ENCODE data around the gene KIF7. TPM values are rescaled to one million over a fixed set of nuclear protein-coding genes. Genes with fewer than 3 reads are reported as not detected.

Gene KIF7
- polyA plus RNA-seq, 3 donors: not detected

DNA sequence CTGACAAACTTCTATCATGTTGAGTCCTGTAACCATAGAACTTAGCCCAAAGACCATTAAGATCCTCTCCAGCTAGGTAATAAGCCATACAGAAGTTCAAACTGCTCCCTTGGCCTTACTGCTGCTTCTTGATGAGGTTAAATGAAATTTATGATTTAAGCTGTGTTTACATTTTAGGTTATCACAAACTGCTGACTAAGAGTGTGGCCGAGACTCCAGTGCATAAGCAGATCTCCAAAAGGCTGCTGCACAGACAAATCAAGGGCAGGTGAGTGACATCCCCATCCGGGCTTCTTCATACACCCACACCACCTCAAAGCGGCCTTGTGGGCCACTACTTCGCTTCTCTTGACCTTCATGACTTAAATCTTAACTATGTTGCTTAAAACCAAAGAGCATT, 39.0 kb downstream of the KIF7 start:
- DNase-seq: no peak
- no peak overlapping the region for H3K27ac Mint-ChIP-seq
- Histone ChIP-seq H3K27me3 (ENCODE audit: control insufficient read depth in 2 of 2, insufficient read depth in 2 of 2, low read length in 2 of 2) (no peaks in the 10 kb centered on the region), H2AFZ (ENCODE audit: insufficient read depth, low read depth, low read length, poor library complexity, severe bottlenecking) (no peak overlapping the region), H3K4me2 (replicated peaks; ENCODE audit: extremely low read depth, low read length, poor library complexity, severe bottlenecking) (no peak overlapping the region), H4K20me1 (ENCODE audit: insufficient read depth, low read length) (no peaks in the 10 kb centered on the region), H3K27ac (ENCODE audit: low read depth in 1 of 2, low read length in 2 of 2) (no peak overlapping the region), H3K9me3 (replicated peaks in 1 of 2; ENCODE audit: control insufficient read depth in 1 of 2, insufficient read depth in 1 of 2, low read length in 2 of 2) (peaks cover 4 to 17% of the 10 kb centered on the region in 2 donors), H3K4me3 (replicated peaks in 1 of 3; ENCODE audit: low read depth in 2 of 3, low read length in 3 of 3) (no peak overlapping the region), H3K9ac (ENCODE audit: insufficient read depth, low read length, poor library complexity, severe bottlenecking) (no peak overlapping the region), H3K4me1 (ENCODE audit: control insufficient read depth in 1 of 2, insufficient read depth in 2 of 2, low read length in 2 of 2) (no peaks in the 10 kb centered on the region), H3K36me3 (replicated peaks in 1 of 2; ENCODE audit: control insufficient read depth in 1 of 2, insufficient read depth in 2 of 2, low read length in 2 of 2) (peaks cover 65 to 94% of the 10 kb centered on the region in 2 donors), H3K79me2 (ENCODE audit: insufficient read depth, low read length) (no peaks in the 10 kb centered on the region)
- peaks cover 12 to 17% (median 15%) of the 10 kb centered on the region in 7 donors for H3K9me3 Mint-ChIP-seq
- peaks cover 59 to 95% of the 10 kb centered on the region in 2 donors for H3K36me3 Mint-ChIP-seq
- TF ChIP-seq, protein P1, sequence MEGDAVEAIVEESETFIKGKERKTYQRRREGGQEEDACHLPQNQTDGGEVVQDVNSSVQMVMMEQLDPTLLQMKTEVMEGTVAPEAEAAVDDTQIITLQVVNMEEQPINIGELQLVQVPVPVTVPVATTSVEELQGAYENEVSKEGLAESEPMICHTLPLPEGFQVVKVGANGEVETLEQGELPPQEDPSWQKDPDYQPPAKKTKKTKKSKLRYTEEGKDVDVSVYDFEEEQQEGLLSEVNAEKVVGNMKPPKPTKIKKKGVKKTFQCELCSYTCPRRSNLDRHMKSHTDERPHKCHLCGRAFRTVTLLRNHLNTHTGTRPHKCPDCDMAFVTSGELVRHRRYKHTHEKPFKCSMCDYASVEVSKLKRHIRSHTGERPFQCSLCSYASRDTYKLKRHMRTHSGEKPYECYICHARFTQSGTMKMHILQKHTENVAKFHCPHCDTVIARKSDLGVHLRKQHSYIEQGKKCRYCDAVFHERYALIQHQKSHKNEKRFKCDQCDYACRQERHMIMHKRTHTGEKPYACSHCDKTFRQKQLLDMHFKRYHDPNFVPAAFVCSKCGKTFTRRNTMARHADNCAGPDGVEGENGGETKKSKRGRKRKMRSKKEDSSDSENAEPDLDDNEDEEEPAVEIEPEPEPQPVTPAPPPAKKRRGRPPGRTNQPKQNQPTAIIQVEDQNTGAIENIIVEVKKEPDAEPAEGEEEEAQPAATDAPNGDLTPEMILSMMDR (IDR thresholded peaks at IDR 0.05): no peak
- 91% methylated on average over 4 of the region's 4 CpGs for WGBS (ENCODE audit: insufficient coverage)
- H3K4me1 Mint-ChIP-seq: no peaks in the 10 kb centered on the region
- H3K4me3 Mint-ChIP-seq: no peak overlapping the region
- peaks cover 0 to 2% (median 0%) of the 10 kb centered on the region in 3 donors for H3K27me3 Mint-ChIP-seq (ENCODE audit: low read depth in 3 of 3)
- intact Hi-C loops (cut with micrococcal nuclease): no loop called here

DNA sequence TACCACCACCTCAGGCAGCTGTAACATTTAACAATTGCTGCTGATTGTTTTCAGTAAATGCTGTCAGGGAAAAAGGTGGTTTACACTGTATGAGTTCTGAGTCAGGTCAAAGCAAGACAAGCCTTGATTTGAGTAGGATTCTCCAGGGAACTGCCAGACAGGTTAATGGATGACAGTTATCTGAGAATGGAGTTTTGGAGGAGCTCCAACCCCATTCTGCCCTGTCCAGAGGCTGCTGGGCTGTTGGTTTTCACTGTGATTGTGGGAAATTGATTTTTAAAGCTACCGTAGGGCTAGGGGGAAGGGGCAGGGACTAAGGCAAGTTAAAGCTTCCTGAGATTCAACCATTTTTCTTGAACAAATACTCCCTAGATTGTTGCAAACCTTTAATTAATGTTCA, 40.1 kb downstream of the KIF7 start:
- H3K36me3 Mint-ChIP-seq: peaks cover 65 to 95% of the 10 kb centered on the region in 2 donors
- peak overlapping the region in 1 of 7 donors; percentile 37 for H3K27ac Mint-ChIP-seq
- no peaks in the 10 kb centered on the region for H3K4me1 Mint-ChIP-seq
- Histone ChIP-seq H3K9ac (ENCODE audit: insufficient read depth, low read length, poor library complexity, severe bottlenecking) (no peak overlapping the region), H3K4me1 (ENCODE audit: control insufficient read depth in 1 of 2, insufficient read depth in 2 of 2, low read length in 2 of 2) (no peaks in the 10 kb centered on the region), H3K36me3 (replicated peaks in 1 of 2; ENCODE audit: control insufficient read depth in 1 of 2, insufficient read depth in 2 of 2, low read length in 2 of 2) (peaks cover 74 to 95% of the 10 kb centered on the region in 2 donors), H3K79me2 (ENCODE audit: insufficient read depth, low read length) (no peaks in the 10 kb centered on the region), H3K27ac (ENCODE audit: low read depth in 1 of 2, low read length in 2 of 2) (peak overlapping the region in 1 of 2 donors; percentile 7), H4K20me1 (ENCODE audit: insufficient read depth, low read length) (no peaks in the 10 kb centered on the region), H2AFZ (ENCODE audit: insufficient read depth, low read depth, low read length, poor library complexity, severe bottlenecking) (no peak overlapping the region), H3K9me3 (replicated peaks in 1 of 2; ENCODE audit: control insufficient read depth in 1 of 2, insufficient read depth in 1 of 2, low read length in 2 of 2) (peaks cover 4 to 19% of the 10 kb centered on the region in 2 donors), H3K27me3 (ENCODE audit: control insufficient read depth in 2 of 2, insufficient read depth in 2 of 2, low read length in 2 of 2) (no peaks in the 10 kb centered on the region), H3K4me2 (replicated peaks; ENCODE audit: extremely low read depth, low read length, poor library complexity, severe bottlenecking) (no peak overlapping the region), H3K4me3 (replicated peaks in 1 of 3; ENCODE audit: low read depth in 2 of 3, low read length in 3 of 3) (no peak overlapping the region)
- peaks cover 13 to 22% (median 19%) of the 10 kb centered on the region in 7 donors for H3K9me3 Mint-ChIP-seq
- H3K27me3 Mint-ChIP-seq (ENCODE audit: low read depth in 3 of 3): peaks cover 0 to 2% (median 0%) of the 10 kb centered on the region in 3 donors
- TF ChIP-seq, protein P1 (IDR thresholded peaks at IDR 0.05): no peak
- DNase-seq: no peak
- intact Hi-C loops (cut with micrococcal nuclease): no loop called here
- no CpG with 5 or more reads among the region's 1 CpG for WGBS (ENCODE audit: insufficient coverage)
- no peak overlapping the region for H3K4me3 Mint-ChIP-seq
